NCI-H524 treated with DMSO at 0.1 percent for 48 hours (cell line): ENCODE results near the gene XYLT2.
"Not testable (repeated sequence)": the region's sequence is repeated elsewhere in the genome, so short reads cannot be mapped to it uniquely, and the experiment has no call there.

ENCODE experiments used
- DNase-seq: peaks from one replicate; lab custom pipeline; 2025; lab: John Stamatoyannopoulos, UW

Gene XYLT2

DNA sequence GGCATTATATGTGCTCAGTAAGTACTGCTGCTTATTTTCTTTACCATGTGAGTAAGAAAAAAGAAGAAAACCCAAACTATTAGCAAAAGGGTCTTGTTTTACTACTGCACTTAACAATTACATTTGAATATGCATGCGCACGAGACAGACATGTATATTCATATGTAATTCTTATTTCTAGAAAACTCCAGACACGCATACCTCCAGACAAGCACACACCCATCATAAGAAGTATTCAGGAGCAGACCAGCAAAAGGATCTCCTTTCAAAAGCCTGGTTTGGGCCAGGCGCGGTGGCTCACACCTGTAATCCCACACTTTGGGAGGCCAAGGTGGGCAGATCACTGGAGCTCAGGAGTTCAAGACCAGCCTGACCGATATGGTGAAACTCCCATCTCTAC is 43.6 kb downstream of the XYLT2 start:
- no peak for DNase-seq

DNA sequence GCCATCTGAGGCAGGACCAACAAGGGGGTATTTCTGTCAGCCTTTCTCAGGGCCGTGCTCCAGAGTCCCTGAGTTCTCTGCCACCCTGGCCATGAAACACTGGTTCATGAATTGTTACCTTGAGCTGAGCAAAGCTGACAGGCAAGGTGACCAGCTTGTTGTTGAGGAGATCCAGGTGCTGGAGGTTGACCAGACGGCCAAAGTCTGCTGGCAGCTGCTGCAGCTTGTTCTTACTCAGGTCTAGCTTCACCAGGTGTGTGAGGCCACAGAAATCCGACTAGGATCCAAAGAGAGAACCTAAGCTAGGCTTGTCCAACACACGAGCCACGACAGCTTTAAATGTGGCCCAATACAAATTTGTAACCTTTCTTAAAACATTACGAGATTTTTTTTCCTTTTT is 46.7 kb downstream of the XYLT2 start:
- no peak for DNase-seq

DNA sequence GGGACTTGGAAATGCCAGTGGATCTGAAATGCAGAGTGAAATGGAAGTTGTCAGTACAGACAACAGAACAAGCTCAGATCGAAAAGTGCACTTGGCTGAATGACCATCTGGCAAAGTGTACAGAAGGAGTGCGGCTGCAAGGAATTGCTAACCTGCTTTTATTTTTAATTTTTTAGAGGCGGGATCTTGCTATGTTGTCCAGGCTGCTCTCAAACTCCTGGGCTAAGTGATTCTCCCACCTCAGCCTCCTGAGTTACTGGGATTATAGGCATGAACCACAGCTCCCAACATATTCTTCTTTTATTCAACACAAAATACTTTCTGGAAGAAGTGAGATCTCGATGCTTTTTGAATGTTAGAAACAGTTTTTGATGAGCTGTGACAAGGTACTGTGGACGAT is 47.8 kb downstream of the XYLT2 start:
- no peak for DNase-seq

DNA sequence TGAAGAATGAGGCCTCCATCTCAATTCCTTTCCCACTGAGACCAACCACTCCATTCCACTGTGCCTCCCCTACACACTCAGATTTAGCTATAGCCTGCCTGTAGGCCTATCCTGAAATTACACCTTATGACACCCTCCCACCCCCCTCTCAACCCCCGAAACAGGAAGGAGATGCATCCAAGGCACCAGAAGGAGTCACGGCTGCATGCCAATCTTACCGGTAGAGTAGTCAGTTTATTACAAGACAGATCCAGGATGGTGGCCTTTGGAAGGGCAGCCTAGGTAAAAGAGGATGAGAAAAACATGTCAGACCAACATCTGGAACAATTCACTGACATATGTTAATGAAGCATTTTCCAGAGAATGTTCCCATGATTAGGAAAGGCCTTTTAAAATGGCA is 48.8 kb downstream of the XYLT2 start:
- DNase-seq, result no peak

DNA sequence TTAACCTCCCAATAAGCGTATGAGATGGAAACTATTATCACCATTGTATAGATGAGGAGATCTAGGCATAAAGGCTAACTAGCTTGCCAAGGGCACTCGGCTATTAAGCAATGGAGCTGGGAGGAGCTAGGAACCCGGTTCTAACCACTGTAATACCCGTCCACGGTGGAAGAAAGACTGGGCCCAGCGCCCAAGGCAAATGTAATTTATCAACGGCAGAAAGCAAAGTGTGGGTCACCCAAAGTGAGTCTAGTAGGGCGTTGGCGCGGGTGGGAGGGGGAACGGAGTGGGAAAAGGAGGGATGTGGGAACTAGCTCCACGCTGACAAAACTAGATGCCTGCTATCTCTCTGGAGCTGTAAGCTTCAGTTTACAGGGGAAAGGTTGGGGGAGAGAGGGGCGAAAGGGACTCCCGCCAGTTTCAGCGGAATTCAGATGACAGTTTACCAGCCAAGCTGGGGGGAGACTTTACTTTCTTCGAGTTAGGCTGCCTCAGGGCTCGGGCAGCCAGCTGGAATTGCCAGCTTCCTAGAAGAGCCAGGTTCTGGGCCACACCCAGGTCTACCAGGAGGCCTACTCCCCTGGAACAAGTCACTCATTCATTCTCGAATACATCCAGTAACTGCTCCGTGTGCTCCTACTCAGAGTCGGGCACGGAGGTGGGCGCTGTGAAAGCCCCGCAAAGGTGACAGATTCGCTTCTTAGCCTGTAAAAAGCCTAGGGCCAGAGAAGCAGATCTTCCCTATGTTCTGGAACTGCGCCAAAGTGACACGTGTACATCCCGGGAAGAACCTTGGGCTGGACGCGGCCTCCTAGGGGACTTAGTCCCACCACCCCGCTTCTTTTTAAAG is 50.6 kb downstream of the XYLT2 start:
- no peak for DNase-seq

DNA sequence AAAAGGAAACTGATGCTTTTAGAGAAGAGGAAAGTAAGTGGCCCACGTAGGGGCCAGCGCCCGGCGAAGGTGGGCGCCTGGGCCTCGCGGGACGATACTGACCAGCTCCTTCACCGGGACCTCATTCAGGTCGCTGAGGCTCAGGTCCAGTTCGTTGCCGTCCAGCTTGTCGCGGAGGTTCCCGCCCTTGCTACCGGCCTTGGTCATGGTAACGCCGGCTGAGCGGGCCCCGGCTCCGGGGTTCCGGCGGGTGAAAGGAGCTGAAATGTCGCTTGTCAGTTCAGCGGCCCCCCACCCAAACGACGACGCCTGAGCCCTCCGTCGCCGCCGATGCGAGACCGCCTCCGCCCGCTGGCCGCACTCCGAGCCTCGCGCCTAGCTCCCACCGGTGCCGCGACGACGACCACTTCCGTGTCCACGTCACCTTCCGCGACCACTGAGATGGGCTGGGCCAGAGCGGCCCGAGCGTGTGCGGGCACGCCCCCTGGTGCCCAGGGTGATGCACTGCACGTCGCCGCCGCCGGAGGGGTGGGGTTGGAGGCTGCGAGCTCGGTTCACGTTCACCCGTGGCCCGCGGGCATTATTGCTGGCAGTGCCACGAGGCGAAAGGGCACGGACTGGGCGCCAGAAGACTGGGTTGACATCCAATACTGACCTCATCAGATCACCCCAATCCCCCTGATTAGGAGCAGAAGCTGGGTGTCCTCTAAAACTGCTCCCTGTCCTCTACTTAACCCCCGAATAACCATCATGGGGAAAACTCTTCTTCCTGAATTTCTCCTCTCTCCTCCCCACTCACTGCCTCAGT is 51.4 kb downstream of the XYLT2 start, which contains the start of gene LRRC59:
Gene LRRC59 (minus strand): TSS at position 413 of the 808 bp plus-strand sequence. CDS start 206 bp downstream, at position 207.
- DNase-seq, result peak; percentile 2

DNA sequence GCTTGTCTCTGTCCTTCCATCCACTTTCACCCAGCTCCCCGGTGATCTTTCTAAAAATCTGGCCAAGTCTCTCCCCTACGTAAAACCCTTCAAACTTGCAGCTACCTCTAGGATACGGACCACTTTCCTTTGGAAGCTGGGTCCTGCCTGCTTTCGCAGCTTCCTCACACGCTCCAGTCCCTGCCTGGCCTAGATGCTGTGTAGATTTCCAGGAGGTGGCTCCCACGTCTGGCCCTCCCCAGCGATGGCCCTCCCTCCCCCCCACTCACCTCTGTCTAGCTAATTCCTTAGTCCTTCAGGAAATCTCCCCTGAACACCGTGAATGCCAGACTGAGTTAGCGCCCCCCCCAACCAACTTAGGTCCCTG is 52.0 kb downstream of the XYLT2 start:
- no peak for DNase-seq

DNA sequence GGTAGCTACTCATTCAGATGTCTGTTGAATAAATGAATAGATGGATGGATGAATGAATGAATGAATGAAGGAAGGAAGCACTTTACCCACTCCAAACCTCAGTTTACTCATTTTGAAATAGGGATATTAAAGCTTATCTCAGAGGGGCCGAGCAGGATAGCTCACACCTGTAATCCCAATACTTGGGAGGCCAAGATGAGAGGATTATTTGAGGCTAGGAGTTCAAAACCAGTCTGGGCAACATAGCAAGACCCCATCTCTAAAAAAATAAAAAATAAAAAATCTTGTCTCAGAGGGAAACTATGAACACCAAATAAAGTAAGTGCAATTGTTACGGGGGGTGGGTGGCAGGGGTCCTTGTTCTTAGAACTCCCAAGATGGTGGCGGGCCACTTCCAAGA is 52.7 kb downstream of the XYLT2 start:
- not testable (repeated sequence) for DNase-seq

DNA sequence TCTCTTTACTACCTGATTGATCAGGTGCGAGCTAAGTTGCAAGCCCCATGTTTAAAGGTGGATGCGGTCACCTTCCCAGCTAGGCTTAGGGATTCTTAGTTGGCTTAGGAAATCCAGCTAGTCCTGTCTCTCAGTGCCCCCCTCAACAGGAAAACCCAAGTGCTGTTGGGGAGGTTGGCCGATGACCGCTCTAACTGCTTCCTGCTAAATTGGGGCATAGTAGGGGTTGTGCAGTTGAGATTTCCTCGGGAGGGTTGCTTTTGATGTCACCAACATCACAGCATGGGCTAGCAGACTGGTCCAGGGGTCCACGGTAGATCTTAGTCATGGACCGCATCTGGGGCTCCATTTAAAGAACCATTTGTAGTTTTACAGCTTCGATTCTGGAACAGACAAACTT is 53.7 kb downstream of the XYLT2 start:
- not testable (repeated sequence) for DNase-seq

DNA sequence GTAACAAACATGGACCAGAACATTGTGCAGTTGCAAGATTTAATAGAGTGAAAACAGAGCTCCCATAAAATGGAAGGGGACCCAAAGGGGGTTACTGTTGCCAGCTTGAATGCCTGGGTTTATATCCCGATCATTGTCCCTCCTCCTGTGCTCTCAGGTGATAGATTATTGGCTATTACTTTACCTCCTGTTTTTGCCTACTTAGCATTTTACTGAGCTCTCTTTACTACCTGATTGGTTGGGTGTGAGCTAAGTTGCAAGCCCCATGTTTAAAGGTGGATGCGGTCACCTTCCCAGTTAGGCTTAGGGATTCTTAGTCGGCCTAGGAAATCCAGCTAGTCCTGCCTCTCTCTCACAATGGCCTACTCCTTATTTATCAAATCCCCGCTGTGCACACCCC is 59.4 kb downstream of the XYLT2 start:
- not testable (repeated sequence) for DNase-seq

DNA sequence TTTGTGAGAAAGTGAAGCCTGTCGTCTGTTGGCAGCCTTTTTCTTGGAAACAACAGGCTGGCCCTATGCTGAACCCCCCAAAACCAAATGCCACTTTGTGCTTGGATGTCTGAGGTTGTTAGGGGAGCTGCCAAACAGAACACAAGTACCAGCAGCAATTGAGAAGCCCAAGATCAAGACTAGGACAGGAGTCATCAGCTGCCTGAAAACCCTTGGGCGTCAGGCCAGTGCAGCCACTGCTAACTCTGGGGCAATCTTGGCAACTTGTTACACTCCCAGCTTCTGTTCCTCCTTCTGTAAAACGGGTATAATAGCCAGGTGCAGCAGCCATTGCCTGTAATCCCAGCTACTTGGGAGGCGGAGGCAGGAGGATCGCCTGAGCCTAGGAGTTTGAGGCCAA is 60.7 kb downstream of the XYLT2 start:
- DNase-seq, result no peak

DNA sequence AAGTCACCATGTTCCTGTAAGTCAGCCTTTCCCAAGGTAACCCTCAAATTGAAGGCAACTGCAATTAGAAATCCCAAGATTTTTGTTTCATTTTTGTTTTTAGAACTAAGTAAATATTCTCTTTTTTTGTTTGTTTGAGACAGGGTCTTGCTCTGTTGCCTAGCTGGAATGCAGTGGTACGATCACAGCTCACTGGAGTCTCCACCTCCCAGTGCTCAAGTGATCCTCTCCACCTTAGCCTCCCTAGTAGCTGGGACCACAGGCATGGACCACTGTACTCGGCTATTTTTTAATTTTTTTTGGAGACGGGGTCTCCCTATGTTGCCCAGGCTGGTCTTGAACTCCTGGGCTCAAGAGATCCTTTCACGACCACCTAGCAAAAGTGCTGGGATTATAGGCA is 62.0 kb downstream of the XYLT2 start:
- DNase-seq, result no peak
